ENCODE measurements around the gene SAT2. TPM values are rescaled to one million over a fixed set of nuclear protein-coding genes. Genes with fewer than 3 reads are reported as not detected.

Gene SAT2
- total and polyA plus RNA-seq, 10 of the 15 experiments (the other 5 are each of a cell fraction or from before 2014, with no cell fraction given): 14.6 to 44.0 (median 27.9) TPM

DNA sequence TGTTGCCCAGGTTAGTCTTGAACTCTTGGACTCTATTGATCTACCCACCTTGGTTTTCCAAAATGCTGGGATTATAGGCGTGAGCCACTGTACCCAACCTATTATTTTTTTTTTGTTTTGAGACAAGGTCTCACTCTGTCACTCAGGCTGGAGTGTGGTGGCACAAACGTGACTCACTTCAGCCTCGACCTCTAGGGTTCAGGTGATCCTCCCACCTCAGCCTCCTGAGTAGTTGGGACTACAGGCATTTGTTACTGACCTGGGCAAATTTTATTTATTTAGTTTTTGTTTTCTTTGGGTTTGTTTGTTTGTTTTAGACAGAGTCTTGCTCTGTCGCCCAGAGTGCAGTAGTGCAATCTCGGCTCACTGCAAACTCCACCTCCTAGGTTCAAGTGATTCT is 4.0 kb downstream of the SAT2 start:
- in situ Hi-C loops (cut with MboI) (no loop called here), intact Hi-C loops (cut with micrococcal nuclease; ENCODE audit: unreplicated experiment) (no loop called here)
- FAIRE-seq (no peak), DNase-seq (ENCODE audit: low read depth, low spot score) (no peak), ATAC-seq (no peak)
- H2AFZ ChIP-seq (ENCODE audit: control insufficient read depth, low read depth, low read length): no peak overlapping the region
- H3K4me2 ChIP-seq (ENCODE audit: control insufficient read depth, insufficient read depth): no peak overlapping the region
- no peak overlapping the region; the same call in 1 of the 2 replicates for H3K9ac ChIP-seq (ENCODE audit: control insufficient read depth, insufficient read depth, low read length)
- SMC1A ChIA-PET (ENCODE audit: uncharacterized antibody, unreplicated experiment): no interaction called here
- POLR2A ChIA-PET: interaction anchor here (0.6 kb wide), 2 partner anchors 8 to 491 kb away, joined by 3 to 4 read pairs; no protein-coding TSS in a partner anchor
- H4K20me1 ChIP-seq (ENCODE audit: control insufficient read depth, insufficient read depth): no peaks in the 10 kb centered on the region
- BruUV-seq (replicated peaks): no TSS peak
- H3K27ac ChIP-seq (ENCODE audit: control insufficient read depth, insufficient read depth): no peak overlapping the region
- no peak overlapping the region for H3K4me3 ChIP-seq
- 65% methylated on average over 5 of the region's 5 CpGs for WGBS (ENCODE audit: insufficient coverage, insufficient replicate concordance, low lambda C conversion rate, missing lambda C conversion rate)
- RAD21 ChIA-PET (ENCODE audit: unreplicated experiment): interaction anchor here (1.3 kb wide), 1 partner anchor 64 kb away, joined by 3 read pairs; no protein-coding TSS in a partner anchor
- no peaks in the 10 kb centered on the region for H3K27me3 ChIP-seq (replicated peaks in 1 of 2; ENCODE audit: control insufficient read depth in 2 of 2, insufficient read depth in 2 of 2, low read length in 1 of 2)
- H3K4me1 ChIP-seq (ENCODE audit: control insufficient read depth, insufficient read depth, low read length): peaks cover 3% of the 10 kb centered on the region
- CTCF ChIA-PET: interaction anchor here (1.0 kb wide), 1 partner anchor 9 kb away, joined by 3 read pairs; the partner anchor contains the start of gene FXR2
- no peaks in the 10 kb centered on the region for H3K9me3 ChIP-seq (replicated peaks; ENCODE audit: control insufficient read depth, insufficient read depth, low read length)
- H3K36me3 ChIP-seq (ENCODE audit: control insufficient read depth in 2 of 2, insufficient read depth in 2 of 2, low read length in 1 of 2): no peaks in the 10 kb centered on the region
- H3K79me2 ChIP-seq (ENCODE audit: control insufficient read depth, insufficient read depth, low read length): peaks cover 2% of the 10 kb centered on the region
- TF ChIP-seq BCL11A (IDR thresholded peaks at IDR 0.05; ENCODE audit: low read depth, low read length): no peak
- TF ChIP-seq EED (IDR thresholded peaks at IDR 0.05; ENCODE audit: low read depth): no peak
- no peak for TF ChIP-seq SP1 (IDR thresholded peaks at IDR 0.05; ENCODE audit: low read depth, low read length)
- TF ChIP-seq NFYA (IDR thresholded peaks at IDR 0.05; ENCODE audit: borderline replicate concordance, low read depth, low read length): no peak
- TF ChIP-seq CHD4 (IDR thresholded peaks at IDR 0.05): no peak
- TF ChIP-seq MTA2 (IDR thresholded peaks at IDR 0.05; ENCODE audit: low read depth): no peak
- TF ChIP-seq, protein P1, sequence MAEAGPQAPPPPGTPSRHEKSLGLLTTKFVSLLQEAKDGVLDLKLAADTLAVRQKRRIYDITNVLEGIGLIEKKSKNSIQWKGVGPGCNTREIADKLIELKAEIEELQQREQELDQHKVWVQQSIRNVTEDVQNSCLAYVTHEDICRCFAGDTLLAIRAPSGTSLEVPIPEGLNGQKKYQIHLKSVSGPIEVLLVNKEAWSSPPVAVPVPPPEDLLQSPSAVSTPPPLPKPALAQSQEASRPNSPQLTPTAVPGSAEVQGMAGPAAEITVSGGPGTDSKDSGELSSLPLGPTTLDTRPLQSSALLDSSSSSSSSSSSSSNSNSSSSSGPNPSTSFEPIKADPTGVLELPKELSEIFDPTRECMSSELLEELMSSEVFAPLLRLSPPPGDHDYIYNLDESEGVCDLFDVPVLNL (IDR thresholded peaks at IDR 0.05; ENCODE audit: low read depth, low read length): no peak

DNA sequence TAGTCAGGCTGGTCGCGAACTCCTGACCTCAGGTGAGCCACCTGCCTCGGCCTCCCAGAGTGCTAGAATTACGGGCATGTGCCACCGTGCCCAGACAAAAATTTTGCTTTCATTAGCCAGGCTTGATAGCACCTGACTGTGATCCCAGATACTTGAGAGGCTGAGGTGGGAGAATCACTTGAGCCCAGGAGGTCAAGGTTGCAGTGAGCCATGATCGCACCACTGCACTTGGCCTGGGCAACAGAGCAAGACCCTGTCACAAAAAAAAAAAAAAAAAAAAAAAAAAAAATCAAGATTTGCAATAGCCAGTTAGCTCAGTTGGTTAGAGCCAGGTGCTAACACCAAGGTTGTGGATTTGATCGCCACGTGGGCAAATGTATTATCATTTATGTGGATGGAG is 6.8 kb downstream of the SAT2 start:
- BruUV-seq (replicated peaks): no TSS peak
- H3K9ac ChIP-seq (ENCODE audit: control insufficient read depth, insufficient read depth, low read length): no peak overlapping the region
- no peak overlapping the region for H2AFZ ChIP-seq (ENCODE audit: control insufficient read depth, low read depth, low read length)
- in situ Hi-C loops (cut with MboI): no loop called here
- FAIRE-seq (no peak), DNase-seq (ENCODE audit: low read depth, low spot score) (no peak), ATAC-seq (no peak)
- H3K4me2 ChIP-seq (ENCODE audit: control insufficient read depth, insufficient read depth): no peak overlapping the region
- no peak overlapping the region for H3K27ac ChIP-seq (ENCODE audit: control insufficient read depth, insufficient read depth)
- ChIA-PET POLR2A (interaction anchor here (0.6 to 1.5 kb wide), 5 partner anchors 20 to 264 kb away, joined by 3 to 7 read pairs (median 3); partner anchors contain the start of gene TP53), RAD21 (ENCODE audit: unreplicated experiment) (no interaction called here), CTCF (interaction anchor here (0.8 to 2.0 kb wide), 2 partner anchors 11 to 575 kb away, joined by 4 to 9 read pairs; no protein-coding TSS in a partner anchor), SMC1A (ENCODE audit: uncharacterized antibody, unreplicated experiment) (no interaction called here)
- no peaks in the 10 kb centered on the region for H3K27me3 ChIP-seq (replicated peaks in 1 of 2; ENCODE audit: control insufficient read depth in 2 of 2, insufficient read depth in 2 of 2, low read length in 1 of 2)
- no peaks in the 10 kb centered on the region for H3K79me2 ChIP-seq (ENCODE audit: control insufficient read depth, insufficient read depth, low read length)
- no peaks in the 10 kb centered on the region for H4K20me1 ChIP-seq (ENCODE audit: control insufficient read depth, insufficient read depth)
- no peaks in the 10 kb centered on the region for H3K9me3 ChIP-seq (replicated peaks; ENCODE audit: control insufficient read depth, insufficient read depth, low read length)
- H3K4me3 ChIP-seq: no peak overlapping the region
- no peaks in the 10 kb centered on the region for H3K4me1 ChIP-seq (ENCODE audit: control insufficient read depth, insufficient read depth, low read length)
- H3K36me3 ChIP-seq (ENCODE audit: control insufficient read depth in 2 of 2, insufficient read depth in 2 of 2, low read length in 1 of 2): no peaks in the 10 kb centered on the region
- intact Hi-C loops (cut with micrococcal nuclease; ENCODE audit: unreplicated experiment): no loop called here
- WGBS (ENCODE audit: insufficient coverage, insufficient replicate concordance, low lambda C conversion rate, missing lambda C conversion rate): 84% methylated on average over 7 of the region's 8 CpGs
- TF ChIP-seq CREB1 (IDR thresholded peaks at IDR 0.05; ENCODE audit: low read depth) (no peak), SMAD1 (IDR thresholded peaks at IDR 0.05; ENCODE audit: low read depth, partially characterized antibody) (no peak), STAT1 (conservative IDR thresholded peaks at IDR 0.05) (no peak)
- TF ChIP-seq, protein P2, sequence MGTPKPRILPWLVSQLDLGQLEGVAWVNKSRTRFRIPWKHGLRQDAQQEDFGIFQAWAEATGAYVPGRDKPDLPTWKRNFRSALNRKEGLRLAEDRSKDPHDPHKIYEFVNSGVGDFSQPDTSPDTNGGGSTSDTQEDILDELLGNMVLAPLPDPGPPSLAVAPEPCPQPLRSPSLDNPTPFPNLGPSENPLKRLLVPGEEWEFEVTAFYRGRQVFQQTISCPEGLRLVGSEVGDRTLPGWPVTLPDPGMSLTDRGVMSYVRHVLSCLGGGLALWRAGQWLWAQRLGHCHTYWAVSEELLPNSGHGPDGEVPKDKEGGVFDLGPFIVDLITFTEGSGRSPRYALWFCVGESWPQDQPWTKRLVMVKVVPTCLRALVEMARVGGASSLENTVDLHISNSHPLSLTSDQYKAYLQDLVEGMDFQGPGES (IDR thresholded peaks at IDR 0.05): no peak
- TF ChIP-seq, protein P3, sequence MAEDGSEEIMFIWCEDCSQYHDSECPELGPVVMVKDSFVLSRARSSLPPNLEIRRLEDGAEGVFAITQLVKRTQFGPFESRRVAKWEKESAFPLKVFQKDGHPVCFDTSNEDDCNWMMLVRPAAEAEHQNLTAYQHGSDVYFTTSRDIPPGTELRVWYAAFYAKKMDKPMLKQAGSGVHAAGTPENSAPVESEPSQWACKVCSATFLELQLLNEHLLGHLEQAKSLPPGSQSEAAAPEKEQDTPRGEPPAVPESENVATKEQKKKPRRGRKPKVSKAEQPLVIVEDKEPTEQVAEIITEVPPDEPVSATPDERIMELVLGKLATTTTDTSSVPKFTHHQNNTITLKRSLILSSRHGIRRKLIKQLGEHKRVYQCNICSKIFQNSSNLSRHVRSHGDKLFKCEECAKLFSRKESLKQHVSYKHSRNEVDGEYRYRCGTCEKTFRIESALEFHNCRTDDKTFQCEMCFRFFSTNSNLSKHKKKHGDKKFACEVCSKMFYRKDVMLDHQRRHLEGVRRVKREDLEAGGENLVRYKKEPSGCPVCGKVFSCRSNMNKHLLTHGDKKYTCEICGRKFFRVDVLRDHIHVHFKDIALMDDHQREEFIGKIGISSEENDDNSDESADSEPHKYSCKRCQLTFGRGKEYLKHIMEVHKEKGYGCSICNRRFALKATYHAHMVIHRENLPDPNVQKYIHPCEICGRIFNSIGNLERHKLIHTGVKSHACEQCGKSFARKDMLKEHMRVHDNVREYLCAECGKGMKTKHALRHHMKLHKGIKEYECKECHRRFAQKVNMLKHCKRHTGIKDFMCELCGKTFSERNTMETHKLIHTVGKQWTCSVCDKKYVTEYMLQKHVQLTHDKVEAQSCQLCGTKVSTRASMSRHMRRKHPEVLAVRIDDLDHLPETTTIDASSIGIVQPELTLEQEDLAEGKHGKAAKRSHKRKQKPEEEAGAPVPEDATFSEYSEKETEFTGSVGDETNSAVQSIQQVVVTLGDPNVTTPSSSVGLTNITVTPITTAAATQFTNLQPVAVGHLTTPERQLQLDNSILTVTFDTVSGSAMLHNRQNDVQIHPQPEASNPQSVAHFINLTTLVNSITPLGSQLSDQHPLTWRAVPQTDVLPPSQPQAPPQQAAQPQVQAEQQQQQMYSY (CRISPR knock-in tag; IDR thresholded peaks at IDR 0.05): no peak

Measured in GM12878 (cell line).